HG03457 (cell line): ENCODE results near the gene OR1E2.
"Not testable (repeated sequence)": the region's sequence is repeated elsewhere in the genome, so short reads cannot be mapped to it uniquely, and the experiment has no call there.

ENCODE experiments used
- ATAC-seq: cut with Tn5 transposase; IDR thresholded peaks from one replicate; pipeline ENCODE4 v1.9.1; 2021; ENCODE audit warnings: moderate number of reproducible peaks; ENCODE audit not compliant: unreplicated experiment

The OR1E2 gene

DNA sequence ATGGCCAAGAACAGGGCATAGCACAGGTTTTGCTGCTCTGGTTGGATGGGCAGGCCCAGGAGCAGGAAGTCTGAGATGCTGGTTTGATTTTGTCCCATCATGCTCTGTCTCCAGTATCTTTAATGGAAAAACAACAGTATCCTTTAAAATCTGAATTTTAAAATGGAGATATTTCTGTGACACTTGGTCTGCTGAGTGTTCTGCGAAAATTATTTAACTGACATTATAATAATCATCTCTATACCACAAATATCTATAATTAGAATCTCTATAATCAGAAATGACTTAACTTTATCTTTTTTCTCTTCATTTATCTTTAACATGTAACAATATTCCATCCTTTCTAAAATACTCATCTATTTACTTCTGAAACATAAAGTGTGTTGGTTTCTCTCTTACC lies 35.3 kb downstream of the OR1E2 start, which contains the start of gene OR1E1:
TSS of gene OR1E1 (minus strand) at position 101 of the 400 bp plus-strand sequence. CDS start at position 101, 0 bp downstream.
- ATAC-seq = no peak

DNA sequence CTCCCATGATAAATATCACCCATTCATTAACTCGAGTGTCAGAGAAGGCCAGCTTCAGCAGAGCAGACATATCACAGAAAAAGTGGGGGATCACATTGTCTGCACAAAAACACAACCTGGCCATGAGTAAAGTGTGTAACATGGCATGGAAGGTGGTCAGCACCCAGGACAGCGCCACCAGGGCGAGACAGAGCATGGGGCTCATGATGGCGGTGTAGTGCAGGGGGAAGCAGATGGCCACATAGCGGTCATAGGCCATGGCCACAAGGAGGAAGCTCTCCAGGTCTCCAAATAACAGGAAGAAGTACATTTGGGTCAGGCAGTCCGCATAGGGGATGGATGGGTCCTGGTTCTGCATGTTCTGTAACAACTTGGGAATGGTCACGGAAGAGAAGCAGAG lies 35.8 kb downstream of the OR1E2 start:
- ATAC-seq = not testable (repeated sequence)

DNA sequence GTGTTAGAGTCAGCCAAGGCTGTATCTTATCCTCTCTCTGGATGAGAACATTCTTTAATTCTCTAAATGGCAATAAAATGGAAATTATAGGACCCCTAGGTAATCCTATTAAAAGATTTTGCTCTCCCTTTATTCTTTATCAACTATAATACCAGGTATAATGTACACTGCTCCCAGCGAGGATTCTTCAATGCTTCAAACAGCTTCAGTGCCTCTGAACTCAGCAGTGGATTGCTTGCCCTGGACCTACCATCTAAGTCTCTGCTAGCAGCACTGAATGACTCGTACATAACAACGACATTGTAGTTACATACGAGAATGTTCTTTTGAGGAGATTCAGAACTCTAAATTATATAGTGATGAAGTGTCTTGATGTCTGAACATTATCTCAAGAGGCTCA lies 43.9 kb downstream of the OR1E2 start:
- no peak for ATAC-seq

DNA sequence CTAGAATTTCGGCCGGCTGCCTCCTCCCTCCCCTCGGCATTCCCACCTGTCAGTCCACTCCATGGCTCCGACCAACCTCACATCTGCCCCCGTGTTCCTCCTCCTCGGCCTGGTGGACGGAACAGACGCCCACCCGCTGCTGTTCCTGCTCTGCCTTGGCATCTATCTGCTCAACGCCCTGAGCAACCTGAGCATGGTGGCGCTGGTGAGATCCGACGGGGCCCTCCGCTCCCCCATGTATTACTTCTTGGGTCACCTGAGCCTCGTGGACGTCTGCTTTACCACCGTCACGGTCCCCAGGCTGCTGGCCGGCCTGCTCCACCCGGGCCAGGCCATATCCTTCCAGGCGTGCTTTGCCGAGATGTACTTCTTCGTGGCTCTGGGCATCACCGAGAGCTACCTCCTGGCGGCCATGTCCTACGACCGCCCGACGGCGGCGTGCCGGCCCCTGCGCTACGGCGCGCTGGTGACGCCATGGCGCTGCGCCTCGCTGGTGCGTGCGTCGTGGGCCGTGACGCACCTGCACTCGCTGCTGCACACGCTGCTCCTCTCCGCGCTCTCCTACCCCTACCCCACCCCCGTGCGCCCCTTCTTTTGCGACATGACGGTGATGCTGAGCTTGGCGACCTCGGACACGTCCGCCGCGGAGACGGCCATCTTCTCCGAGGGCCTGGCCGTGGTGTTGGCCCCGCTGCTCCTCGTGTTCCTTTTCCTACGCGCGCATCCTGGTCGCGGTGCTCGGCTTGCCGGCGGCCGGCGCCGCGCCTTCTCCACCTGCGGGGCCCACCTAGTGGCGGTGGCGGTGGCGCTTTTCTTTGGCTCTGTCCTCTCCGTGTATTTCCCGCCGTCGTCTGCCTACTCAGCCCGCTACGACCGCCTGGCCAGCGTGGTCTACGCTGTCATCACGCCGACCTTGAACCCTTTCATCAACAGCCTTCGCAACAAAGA lies 47.5 kb downstream of the OR1E2 start, which contains the start of gene OR3A2:
TSS of gene OR3A2 (minus strand) at position 440 of the 948 bp plus-strand sequence.
- no peak for ATAC-seq
